ENCODE data around the gene CAMK4.

CAMK4 gene

GRCh38 chr5:111532886-111533582 lies 308.9 kb downstream of the CAMK4 start:
- no peak for DNase-seq (ENCODE audit: low read depth in 2 of 2)

- DNase-seq (ENCODE audit: low read depth in 2 of 2): no peak
These were observed 311.8 kb downstream of the CAMK4 start for GRCh38 chr5:111535879-111536549.

GRCh38 chr5:111537141-111538024 lies 313.2 kb downstream of the CAMK4 start:
- DNase-seq (ENCODE audit: low read depth in 2 of 2): no peak
